NT2/D1 (cell line): Measurements from ENCODE around the gene ADARB2.

Source experiments
- DNase-seq: peaks from one replicate; pipeline ENCODE4 v3.0.0-alpha.2; 2011; ENCODE audit warnings: low read depth, low spot score
- H3K27me3 ChIP-seq: 2 replicates; pipeline ENCODE4 v1.6.0; 2011; ENCODE audit warnings: mild to moderate bottlenecking; ENCODE audit not compliant: insufficient read length, insufficient read depth
- H3K36me3 ChIP-seq: 2 replicates; pipeline ENCODE4 v1.6.1; 2011; ENCODE audit warnings: mild to moderate bottlenecking, low read length, mixed read lengths; ENCODE audit not compliant: insufficient read depth, insufficient read length
- H3K4me1 ChIP-seq: 2 replicates; pipeline ENCODE4 v1.5.1; 2011; ENCODE audit not compliant: insufficient read depth, insufficient read length
- H3K4me3 ChIP-seq: 2 replicates; pipeline ENCODE4 v1.5.1; 2011; ENCODE audit warnings: low read depth; ENCODE audit not compliant: insufficient read length
- H3K9ac ChIP-seq: 2 replicates; pipeline ENCODE4 v1.6.0; 2011; ENCODE audit warnings: low read depth; ENCODE audit not compliant: insufficient read length
- H3K9me3 ChIP-seq: 2 replicates; pipeline ENCODE4 v1.5.1; 2011; ENCODE audit warnings: mild to moderate bottlenecking, low read length; ENCODE audit not compliant: insufficient read depth
- SUZ12 ChIP-seq: IDR thresholded peaks from 2 replicates; pipeline ENCODE4 v1.6.1; 2011; ENCODE audit not compliant: insufficient read length, insufficient read depth; ENCODE audit errors: extremely low read depth
- YY1 ChIP-seq: IDR thresholded peaks from 2 replicates; pipeline ENCODE4 v1.6.1; 2011; ENCODE audit not compliant: insufficient read length, insufficient read depth
- ZNF274 ChIP-seq: IDR thresholded peaks from 2 replicates; pipeline ENCODE4 v1.6.1; 2011; ENCODE audit warnings: mild to moderate bottlenecking, low read depth, low read length

ADARB2 gene

DNA sequence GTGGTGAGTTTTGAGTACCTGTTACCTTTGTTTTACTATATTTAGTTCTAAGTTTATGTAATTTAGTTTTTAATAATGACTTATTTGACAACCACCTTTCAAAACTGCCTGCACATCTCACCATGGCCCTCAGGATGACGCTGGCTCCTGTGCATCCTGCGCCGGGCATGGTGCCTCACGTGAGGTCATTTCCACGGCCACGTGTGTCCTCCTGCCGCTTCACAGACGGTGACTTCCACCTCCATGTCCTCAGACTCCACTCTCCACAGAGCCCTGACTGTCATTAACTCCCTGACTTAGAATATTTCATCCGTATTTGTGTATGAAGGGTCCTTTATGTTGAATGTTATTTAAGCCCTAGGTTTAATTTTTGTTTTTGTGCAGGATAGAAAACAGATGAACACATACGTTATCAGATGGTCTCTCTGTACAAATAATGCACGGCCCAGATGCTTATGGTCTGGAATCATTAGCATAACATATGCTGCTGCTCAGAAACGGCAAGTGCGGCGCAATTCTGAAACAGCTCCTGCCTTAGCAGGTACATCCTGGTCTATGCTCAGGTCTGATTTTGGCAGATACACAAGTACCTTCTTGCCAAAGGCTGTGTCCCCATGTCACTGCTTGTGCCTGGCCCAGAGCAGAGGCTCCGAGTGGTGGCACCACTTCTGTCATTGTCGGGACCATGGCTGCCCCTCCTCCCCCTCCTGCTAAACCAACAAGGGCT, 525.3 kb downstream of the ADARB2 start:
- no peak overlapping the region for H3K9ac ChIP-seq
- no peaks in the 10 kb centered on the region for H3K36me3 ChIP-seq
- no peak overlapping the region for H3K4me3 ChIP-seq
- no peaks in the 10 kb centered on the region for H3K4me1 ChIP-seq
- TF ChIP-seq ZNF274 (no peak), SUZ12 (no peak), YY1 (no peak)
- H3K9me3 ChIP-seq, result no peaks in the 10 kb centered on the region
- DNase-seq, result no peak
- no peaks in the 10 kb centered on the region for H3K27me3 ChIP-seq

DNA sequence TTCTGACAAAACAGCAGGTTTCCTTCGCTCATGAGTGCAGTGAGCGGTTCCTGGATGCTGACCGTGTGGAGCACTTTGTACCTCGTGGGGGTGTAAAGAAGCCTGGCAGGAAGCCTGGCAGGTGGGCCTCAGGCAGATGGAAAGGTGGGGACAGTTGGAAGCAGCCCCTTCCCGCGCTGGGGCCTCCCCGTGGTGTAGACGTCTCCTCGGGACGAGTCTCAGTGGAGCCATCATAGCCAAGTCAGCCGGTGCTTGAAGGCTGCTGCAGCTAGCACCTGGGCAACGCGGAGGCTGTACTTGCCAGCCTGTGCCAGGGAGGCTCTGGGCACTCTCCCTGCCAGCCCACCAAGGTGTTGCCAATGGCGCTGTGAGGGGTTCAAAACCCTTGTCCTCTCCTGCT, 526.7 kb downstream of the ADARB2 start:
- Histone ChIP-seq H3K36me3 (no peaks in the 10 kb centered on the region), H3K4me3 (no peak overlapping the region), H3K9me3 (no peaks in the 10 kb centered on the region), H3K27me3 (no peaks in the 10 kb centered on the region), H3K4me1 (no peaks in the 10 kb centered on the region), H3K9ac (no peak overlapping the region)
- no peak for DNase-seq
- TF ChIP-seq ZNF274 (no peak), SUZ12 (no peak), YY1 (no peak)

DNA sequence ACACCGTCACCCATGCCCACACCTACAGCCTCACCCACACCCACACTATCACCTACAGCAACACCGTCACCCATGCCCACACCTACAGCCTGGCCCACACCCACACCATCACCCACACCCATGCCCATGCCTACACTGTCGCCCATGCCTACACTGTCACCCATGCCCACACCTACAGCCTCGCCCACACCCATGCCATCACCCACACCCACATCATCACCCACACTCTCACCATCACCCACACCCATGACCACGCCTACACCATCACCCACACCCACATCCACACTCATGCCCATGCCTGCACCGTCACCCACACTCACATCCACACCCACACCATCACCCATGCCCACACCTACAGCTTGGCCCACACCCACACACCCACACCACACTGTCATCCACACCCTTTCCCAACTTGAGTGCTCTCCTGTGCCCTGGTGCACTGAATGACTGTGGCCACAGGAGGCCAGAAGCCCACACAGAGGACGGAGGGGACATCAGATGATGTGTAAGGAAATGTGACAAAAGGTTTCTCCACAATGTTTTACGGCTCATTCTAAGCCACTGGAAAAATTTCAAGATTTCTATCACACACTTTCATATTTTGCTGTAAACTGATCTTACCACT, 527.9 kb downstream of the ADARB2 start:
- no peaks in the 10 kb centered on the region for H3K36me3 ChIP-seq
- no peaks in the 10 kb centered on the region for H3K27me3 ChIP-seq
- no peaks in the 10 kb centered on the region for H3K9me3 ChIP-seq
- H3K4me3 ChIP-seq, result no peak overlapping the region
- no peak overlapping the region for H3K9ac ChIP-seq
- TF ChIP-seq YY1, result no peak
- DNase-seq, result no peak
- H3K4me1 ChIP-seq, result no peaks in the 10 kb centered on the region

DNA sequence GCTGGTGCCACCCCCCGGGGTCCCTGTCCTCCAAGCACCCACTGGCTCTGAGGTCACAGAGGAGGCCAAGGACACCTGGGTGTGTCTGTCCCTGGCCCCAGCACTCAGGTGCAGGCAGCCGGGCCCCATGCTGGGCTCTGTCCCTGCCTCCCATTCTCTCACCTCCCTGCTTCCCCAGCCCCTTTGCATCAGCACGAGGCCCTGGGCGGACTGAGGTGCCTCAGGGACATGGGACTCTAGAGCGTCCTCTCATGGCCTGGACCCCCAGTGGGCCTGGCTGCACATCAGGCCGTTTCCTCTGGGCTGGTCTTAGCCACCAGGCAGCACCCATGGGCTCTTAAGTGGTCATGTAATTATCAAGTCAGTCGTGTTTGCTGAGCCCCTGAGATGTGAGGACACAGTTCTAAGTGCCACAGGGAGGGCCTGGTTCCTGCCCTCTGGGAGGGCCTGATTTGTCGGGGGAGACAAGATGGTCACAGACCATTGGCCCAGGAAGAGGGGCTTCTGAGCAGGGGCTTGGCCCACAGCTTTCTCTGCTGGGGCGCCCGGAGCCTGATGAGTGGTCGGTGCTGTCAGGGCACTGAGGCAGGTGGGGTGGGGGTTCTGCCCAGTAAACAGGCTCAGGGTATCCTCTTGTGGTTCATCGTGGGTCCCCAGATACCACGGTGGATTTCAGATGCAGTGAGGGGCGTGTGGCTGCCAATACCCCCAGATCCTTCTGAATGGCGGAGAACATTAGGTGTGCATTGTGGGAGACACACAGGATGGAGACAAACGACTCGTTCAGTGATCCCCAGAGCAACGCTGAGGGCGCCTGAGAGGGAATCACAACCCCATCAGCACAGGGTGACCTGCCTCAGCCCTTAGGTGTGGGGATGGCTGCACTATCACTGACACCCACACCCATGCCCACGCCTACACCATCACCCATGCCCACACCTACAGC, 528.7 kb downstream of the ADARB2 start:
- Histone ChIP-seq H3K27me3 (no peaks in the 10 kb centered on the region), H3K9me3 (no peaks in the 10 kb centered on the region), H3K36me3 (no peaks in the 10 kb centered on the region), H3K4me3 (no peak overlapping the region), H3K4me1 (no peaks in the 10 kb centered on the region), H3K9ac (no peak overlapping the region)
- DNase-seq, result no peak
- TF ChIP-seq SUZ12 (no peak), YY1 (no peak), ZNF274 (no peak)

DNA sequence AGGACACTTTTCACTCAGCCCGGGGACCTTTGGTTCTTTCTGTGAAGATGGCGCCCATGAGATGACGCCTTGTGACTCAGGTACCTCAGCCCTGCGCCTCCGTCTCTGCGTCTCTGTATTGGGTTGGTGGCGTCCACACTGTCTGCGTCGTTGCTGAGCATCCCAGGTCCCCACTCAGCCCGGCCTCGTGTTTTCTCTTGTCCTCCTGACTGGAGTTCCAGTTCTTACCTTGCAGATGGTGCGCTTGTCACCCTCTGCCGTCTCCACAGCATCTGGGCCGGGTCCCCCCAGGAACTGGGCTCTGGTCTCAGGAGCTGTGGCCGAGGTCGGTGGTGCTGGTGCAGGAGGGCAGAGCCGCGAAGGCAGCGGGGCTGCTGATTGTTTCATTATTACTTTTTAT, 530.7 kb downstream of the ADARB2 start:
- Histone ChIP-seq H3K4me1 (no peaks in the 10 kb centered on the region), H3K36me3 (no peaks in the 10 kb centered on the region), H3K4me3 (no peak overlapping the region), H3K9ac (no peak overlapping the region), H3K27me3 (no peaks in the 10 kb centered on the region), H3K9me3 (no peaks in the 10 kb centered on the region)
- DNase-seq, result no peak
- no peak for TF ChIP-seq ZNF274
- no peak for TF ChIP-seq YY1
- TF ChIP-seq SUZ12, result no peak

DNA sequence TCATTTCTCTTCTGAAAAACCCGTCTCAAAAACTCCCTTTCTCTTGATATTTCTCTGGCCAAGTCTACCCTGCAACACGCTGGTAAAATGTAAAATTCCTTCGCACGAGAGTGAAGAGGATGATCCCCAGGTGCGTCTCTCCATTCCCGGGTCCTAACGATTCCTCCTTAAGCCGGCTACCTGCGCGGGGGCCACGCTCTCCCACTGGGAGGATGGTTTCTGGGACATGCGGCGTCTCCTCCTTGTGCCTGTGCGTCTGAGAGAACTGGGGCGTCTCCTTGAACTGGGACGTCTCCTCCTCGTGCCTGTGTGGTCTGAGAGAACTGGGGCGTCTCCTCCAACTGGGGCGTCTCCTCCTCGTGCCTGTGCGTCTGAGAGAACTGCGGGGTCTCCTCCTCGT, 531.2 kb downstream of the ADARB2 start:
- no peak for TF ChIP-seq ZNF274
- Histone ChIP-seq H3K27me3 (no peaks in the 10 kb centered on the region), H3K4me1 (no peaks in the 10 kb centered on the region), H3K36me3 (no peaks in the 10 kb centered on the region), H3K4me3 (no peak overlapping the region), H3K9me3 (no peaks in the 10 kb centered on the region), H3K9ac (no peak overlapping the region)
- no peak for DNase-seq

DNA sequence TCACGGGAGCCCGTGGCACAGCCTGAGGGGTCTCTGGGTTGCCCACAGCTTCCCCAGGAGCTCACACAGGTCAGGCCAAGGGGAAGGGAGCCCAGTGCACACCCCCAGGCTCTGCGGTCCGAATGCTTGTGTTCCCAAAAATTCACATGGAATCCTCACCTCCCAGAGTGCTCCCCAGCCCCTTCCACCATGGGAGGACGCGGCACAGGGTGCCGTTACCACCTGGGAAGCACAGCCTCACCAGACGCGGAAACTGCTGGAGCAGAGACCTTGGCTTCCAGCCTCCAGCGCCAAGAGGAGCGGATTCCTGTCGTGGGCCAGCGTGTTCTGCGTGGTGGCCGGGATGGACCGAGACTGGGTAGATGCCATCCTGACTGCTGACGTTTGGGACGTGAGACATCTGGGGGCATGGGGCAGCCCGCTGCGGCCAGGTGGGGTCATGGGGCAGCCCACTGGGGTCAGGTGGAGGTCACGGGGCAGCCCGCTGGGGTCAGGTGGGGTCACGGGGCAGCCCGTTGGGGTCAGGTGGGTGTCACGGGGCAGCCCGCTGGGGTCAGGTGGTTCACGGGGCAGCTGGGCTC, 531.8 kb downstream of the ADARB2 start:
- Histone ChIP-seq H3K4me3 (no peak overlapping the region), H3K27me3 (no peaks in the 10 kb centered on the region), H3K36me3 (no peaks in the 10 kb centered on the region), H3K9me3 (no peaks in the 10 kb centered on the region), H3K9ac (no peak overlapping the region), H3K4me1 (no peaks in the 10 kb centered on the region)
- TF ChIP-seq SUZ12 (no peak), ZNF274 (no peak), YY1 (no peak)
- no peak for DNase-seq
